Trophoblast cell (in vitro differentiated cells and primary cell): ENCODE results near the gene CDC45.

Source experiments
- DNase-seq, 2 donors: peaks; one replicate each; pipeline ENCODE4 v3.0.0-alpha.2; 2016
- H2AFZ ChIP-seq: 2 replicates; pipeline ENCODE4 v1.6.1; 2013; ENCODE audit warnings: low read length, moderate library complexity, mild to moderate bottlenecking; ENCODE audit not compliant: insufficient read depth, poor library complexity
- H2AK5ac ChIP-seq: 2 replicates; pipeline ENCODE4 v1.6.1; 2013; ENCODE audit warnings: mild to moderate bottlenecking, low read length
- H2BK120ac ChIP-seq: 2 replicates; pipeline ENCODE4 v1.6.1; 2013; ENCODE audit warnings: low read length, mild to moderate bottlenecking, moderate library complexity; ENCODE audit not compliant: insufficient read depth, poor library complexity
- H2BK12ac ChIP-seq: 2 replicates; pipeline ENCODE4 v1.6.1; 2013; ENCODE audit warnings: mild to moderate bottlenecking, low read length, moderate library complexity
- H2BK5ac ChIP-seq: 2 replicates; pipeline ENCODE4 v1.6.1; 2013; ENCODE audit warnings: low read length, low read depth, moderate library complexity, mild to moderate bottlenecking; ENCODE audit not compliant: poor library complexity
- H3K14ac ChIP-seq: 2 replicates; pipeline ENCODE4 v1.6.1; 2013; ENCODE audit warnings: mild to moderate bottlenecking, low read length
- H3K18ac ChIP-seq: 2 replicates; pipeline ENCODE4 v1.6.1; 2013; ENCODE audit warnings: mild to moderate bottlenecking, low read length
- H3K23ac ChIP-seq: 2 replicates; pipeline ENCODE4 v1.6.1; 2013; ENCODE audit warnings: low read length
- H3K27ac ChIP-seq: 2 replicates; pipeline ENCODE4 v1.5.1; 2013; ENCODE audit warnings: low read depth, mild to moderate bottlenecking, inconsistent platforms, low read length, moderate library complexity
- H3K27me3 ChIP-seq: 2 replicates; pipeline ENCODE4 v1.6.1; 2013; ENCODE audit warnings: inconsistent platforms, mild to moderate bottlenecking, low read length, moderate library complexity; ENCODE audit not compliant: insufficient read depth
- H3K36me3 ChIP-seq, 2 experiments: 1 replicate in 1 of 2; 2 replicates in 1 of 2; pipeline ENCODE4 v1.6.1; 2013; ENCODE audit warnings: low read length in 2 of 2, mild to moderate bottlenecking in 2 of 2, moderate library complexity in 1 of 2; ENCODE audit not compliant: insufficient read depth in 2 of 2, control insufficient read depth in 1 of 2
- H3K4ac ChIP-seq: 2 replicates; pipeline ENCODE4 v1.6.1; 2013; ENCODE audit warnings: low read depth, mild to moderate bottlenecking, low read length, moderate library complexity
- H3K4me1 ChIP-seq, 2 experiments: 1 replicate in 1 of 2; 2 replicates in 1 of 2; pipeline ENCODE4 v1.6.1; 2013; ENCODE audit warnings: low read length in 2 of 2, mild to moderate bottlenecking in 2 of 2, moderate library complexity in 1 of 2; ENCODE audit not compliant: insufficient read depth in 2 of 2, control insufficient read depth in 1 of 2
- H3K4me2 ChIP-seq: 2 replicates; pipeline ENCODE4 v1.6.1; 2013; ENCODE audit warnings: inconsistent platforms, mild to moderate bottlenecking, low read length, moderate library complexity
- H3K4me3 ChIP-seq: 2 replicates; pipeline ENCODE4 v1.5.1; 2013; ENCODE audit warnings: mild to moderate bottlenecking, low read depth, low read length, inconsistent platforms
- H3K79me1 ChIP-seq: one replicate; pipeline ENCODE4 v1.6.1; 2013; ENCODE audit warnings: low read length
- H3K79me2 ChIP-seq: 2 replicates; pipeline ENCODE4 v1.6.1; 2013; ENCODE audit warnings: low read length, mild to moderate bottlenecking; ENCODE audit not compliant: control insufficient read depth, insufficient read depth, poor library complexity
- H3K9ac ChIP-seq: 2 replicates; pipeline ENCODE4 v1.6.1; 2013; ENCODE audit warnings: mild to moderate bottlenecking, low read length
- H3K9me3 ChIP-seq: 2 replicates; pipeline ENCODE4 v1.6.1; 2013; ENCODE audit warnings: low read depth, mild to moderate bottlenecking, control low read depth, inconsistent platforms, low read length; ENCODE audit not compliant: insufficient read depth
- H4K12ac ChIP-seq: 2 replicates; pipeline ENCODE4 v1.6.1; 2013; ENCODE audit warnings: low read depth, mild to moderate bottlenecking, low read length, moderate library complexity
- H4K8ac ChIP-seq: 2 replicates; pipeline ENCODE4 v1.6.1; 2013; ENCODE audit warnings: low read depth, mild to moderate bottlenecking, low read length, moderate library complexity
- H4K91ac ChIP-seq: one replicate; pipeline ENCODE4 v1.6.1; 2013; ENCODE audit warnings: low read depth, mild to moderate bottlenecking, low read length, moderate library complexity
- WGBS: extraction: QIAGEN DNeasy Blood & Tissue Kit; methylation state at CpG from one replicate; pipeline ENCODE4 v1.1.7; 2013; ENCODE audit warnings: missing lambda C conversion rate; ENCODE audit not compliant: insufficient read length, insufficient coverage; ENCODE audit errors: extremely low coverage; 5-methylcytosine and 5-hydroxymethylcytosine counted together

Gene CDC45

GRCh38 chr22:19565382-19566278 is 85.9 kb downstream of the CDC45 start:
- H3K9me3 ChIP-seq, result no peaks in the 10 kb centered on the region
- H2BK5ac ChIP-seq, result no peak overlapping the region
- no peak overlapping the region for H3K4ac ChIP-seq
- H3K36me3 ChIP-seq, result no peaks in the 10 kb centered on the region
- no peaks in the 10 kb centered on the region for H3K27me3 ChIP-seq
- WGBS, result no CpG with 5 or more reads among the region's 11 CpGs
- no peak overlapping the region for H3K4me2 ChIP-seq
- no peaks in the 10 kb centered on the region for H3K79me1 ChIP-seq
- H3K18ac ChIP-seq, result no peak overlapping the region
- no peak for DNase-seq
- no peak overlapping the region for H4K8ac ChIP-seq
- no peak overlapping the region for H3K4me3 ChIP-seq
- no peak overlapping the region for H3K14ac ChIP-seq
- no peak overlapping the region for H4K91ac ChIP-seq
- H2AK5ac ChIP-seq, result no peak overlapping the region
- no peak overlapping the region for H3K9ac ChIP-seq
- H4K12ac ChIP-seq, result no peak overlapping the region
- H3K4me1 ChIP-seq, result no peaks in the 10 kb centered on the region
- no peak overlapping the region for H3K23ac ChIP-seq
- no peak overlapping the region for H2BK120ac ChIP-seq
- no peak overlapping the region for H3K27ac ChIP-seq
- H3K79me2 ChIP-seq, result no peaks in the 10 kb centered on the region
- no peak overlapping the region for H2AFZ ChIP-seq
- H2BK12ac ChIP-seq, result no peak overlapping the region

GRCh38 chr22:19566279-19567156 is 86.8 kb downstream of the CDC45 start:
- WGBS, result no CpG with 5 or more reads among the region's 52 CpGs
- DNase-seq, result no peak
- Histone ChIP-seq H3K23ac (no peak overlapping the region), H3K36me3 (no peaks in the 10 kb centered on the region), H3K18ac (no peak overlapping the region), H4K12ac (no peak overlapping the region), H3K9ac (no peak overlapping the region), H3K79me2 (no peaks in the 10 kb centered on the region), H2BK120ac (no peak overlapping the region), H3K14ac (no peak overlapping the region), H3K4me3 (no peak overlapping the region), H3K27ac (no peak overlapping the region), H4K8ac (no peak overlapping the region), H3K4me1 (no peaks in the 10 kb centered on the region), H2BK5ac (no peak overlapping the region), H2AFZ (no peak overlapping the region), H3K79me1 (no peaks in the 10 kb centered on the region), H3K4ac (no peak overlapping the region), H3K9me3 (no peaks in the 10 kb centered on the region), H2AK5ac (no peak overlapping the region), H2BK12ac (no peak overlapping the region), H4K91ac (no peak overlapping the region), H3K27me3 (no peaks in the 10 kb centered on the region), H3K4me2 (no peak overlapping the region)

DNA sequence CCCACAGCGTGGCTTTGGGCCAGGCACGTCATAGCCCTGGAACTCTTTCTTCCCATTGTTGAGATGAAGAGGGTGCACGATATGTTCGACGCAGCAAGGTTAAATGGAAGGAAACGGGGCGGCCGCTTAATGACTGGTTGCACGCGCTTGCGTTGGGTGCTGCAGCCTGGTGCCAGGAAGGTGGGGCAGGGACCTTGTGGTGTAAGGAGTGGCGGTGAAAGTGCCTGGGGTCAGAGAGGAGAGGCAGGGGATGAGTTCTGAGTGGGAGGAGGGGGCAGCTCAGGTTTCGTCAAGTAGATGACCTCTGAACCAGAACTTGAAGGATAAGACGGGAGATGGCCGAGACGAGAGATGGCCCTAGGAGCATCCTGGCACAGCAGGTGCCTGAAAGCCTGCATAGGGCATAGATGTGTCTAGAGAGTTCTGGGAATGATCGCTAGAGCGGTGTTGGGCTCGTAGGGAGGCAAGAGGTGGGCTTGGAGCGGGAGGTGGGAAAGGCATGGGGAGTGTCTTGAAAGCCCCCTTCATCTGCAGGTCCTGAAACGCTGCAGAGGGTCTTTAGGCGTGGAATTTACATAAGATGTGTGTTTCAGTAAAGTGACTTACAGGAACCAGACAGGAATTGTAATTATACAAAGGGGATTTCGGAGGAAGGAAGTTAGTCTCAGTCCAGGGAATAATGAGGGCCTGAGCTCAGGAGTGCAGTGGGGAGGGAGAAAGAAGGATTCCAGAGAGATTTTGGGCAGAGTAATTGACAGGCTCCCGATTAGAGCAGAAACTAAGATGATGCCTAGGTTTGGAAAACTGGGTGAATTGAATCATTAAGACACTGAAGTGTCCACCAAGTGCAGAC is 87.7 kb downstream of the CDC45 start:
- H4K12ac ChIP-seq, result no peak overlapping the region
- no peaks in the 10 kb centered on the region for H3K79me1 ChIP-seq
- no peak overlapping the region for H3K14ac ChIP-seq
- H3K9ac ChIP-seq, result no peak overlapping the region
- H3K4me3 ChIP-seq, result no peak overlapping the region
- WGBS, result no CpG with 5 or more reads among the region's 24 CpGs
- H3K9me3 ChIP-seq, result peaks cover 2% of the 10 kb centered on the region
- no peaks in the 10 kb centered on the region for H3K79me2 ChIP-seq
- no peak overlapping the region for H2BK12ac ChIP-seq
- no peak overlapping the region for H3K18ac ChIP-seq
- no peak overlapping the region for H3K23ac ChIP-seq
- no peak overlapping the region for H2BK120ac ChIP-seq
- no peak overlapping the region for H2BK5ac ChIP-seq
- H3K27ac ChIP-seq, result no peak overlapping the region
- H2AK5ac ChIP-seq, result no peak overlapping the region
- no peak for DNase-seq
- H3K4me2 ChIP-seq, result no peak overlapping the region
- no peaks in the 10 kb centered on the region for H3K4me1 ChIP-seq
- no peak overlapping the region for H4K91ac ChIP-seq
- H4K8ac ChIP-seq, result no peak overlapping the region
- no peaks in the 10 kb centered on the region for H3K36me3 ChIP-seq
- H3K27me3 ChIP-seq, result no peaks in the 10 kb centered on the region
- H2AFZ ChIP-seq, result no peak overlapping the region
- no peak overlapping the region for H3K4ac ChIP-seq
